Activated B cell treated with CpG ODN at 0.5 μM for 24 hours (primary cell): ENCODE data around the gene TLR9. TPM values are rescaled to one million over a fixed set of nuclear protein-coding genes. Genes with fewer than 3 reads are reported as not detected.

Source experiments
- ATAC-seq: fragments of 200-7000 bp; cut with Tn5 transposase; one replicate; pipeline ENCODE4 v1.10.0; 2021; ENCODE audit warnings: low read depth, mild to moderate bottlenecking, moderate library complexity
- CTCF ChIA-PET: fragments of 350-600 bp; sonication (Branson Sonifier 250); formaldehyde crosslinking; loops from one replicate; lab custom pipeline; 2021; ENCODE audit warnings: antibody characterized with exemption; lab: Charles Lee
- POLR2A ChIA-PET: fragments of 350-600 bp; sonication (Branson Sonifier 250); formaldehyde crosslinking; loops from one replicate; lab custom pipeline; 2021; ENCODE audit warnings: antibody characterized with exemption; lab: Charles Lee
- DNase-seq: peaks from one replicate; pipeline ENCODE4 v3.0.0; 2022
- H3K27ac Mint-ChIP-seq: one replicate; pipeline ENCODE4 v1.8.0; 2020; ENCODE audit warnings: mixed read lengths
- H3K27me3 Mint-ChIP-seq: one replicate; pipeline ENCODE4 v1.8.0; 2021; ENCODE audit warnings: mixed read lengths
- H3K36me3 Mint-ChIP-seq: one replicate; pipeline ENCODE4 v1.8.0; 2021; ENCODE audit warnings: low read depth, mixed read lengths
- H3K4me1 Mint-ChIP-seq: one replicate; pipeline ENCODE4 v1.8.0; 2021; ENCODE audit warnings: mixed read lengths
- H3K4me3 Mint-ChIP-seq: one replicate; pipeline ENCODE4 v1.8.0; 2020; ENCODE audit warnings: mild to moderate bottlenecking, mixed read lengths
- H3K9me3 Mint-ChIP-seq: one replicate; pipeline ENCODE4 v1.8.0; 2020; ENCODE audit warnings: mixed read lengths
- intact Hi-C: fragments of 100-400 bp; cut with micrococcal nuclease; formaldehyde crosslinking; loops from one replicate; pipeline ENCODE4 v1.15.1; 2024
- total RNA-seq: library from RNA; stranded (reverse); gene quantifications from 2 replicates; pipeline ENCODE4 v1.2.3, GENCODE V29; 2022
- TF ChIP-seq, protein P1 (sequence below): fragments of 200-600 bp; IDR thresholded peaks from one replicate; pipeline ENCODE4 v1.8.0; 2022; ENCODE audit warnings: antibody characterized with exemption, mild to moderate bottlenecking

Gene TLR9
- total RNA-seq, 1 donor from 2014 or later = 10.4 TPM

DNA sequence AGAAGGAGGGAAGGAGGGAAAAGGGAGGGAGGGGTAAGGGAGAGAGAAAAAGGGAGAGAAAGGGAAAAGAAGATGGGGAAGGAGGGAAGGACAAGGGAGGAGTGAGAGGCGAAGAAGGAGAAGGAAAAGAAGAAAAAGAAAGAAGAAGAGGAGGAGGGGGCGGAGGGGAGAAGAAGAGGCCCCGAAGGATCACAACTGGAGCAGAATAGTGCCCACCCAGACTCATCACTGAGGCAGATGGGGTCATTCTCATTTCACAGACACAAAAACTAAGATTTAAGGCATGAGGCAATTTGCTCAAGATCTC is 30.2 kb downstream of the TLR9 start:
- Mint-ChIP-seq H3K4me1 (peaks cover 23% of the 10 kb centered on the region), H3K4me3 (no peak overlapping the region), H3K36me3 (peaks cover 14% of the 10 kb centered on the region), H3K27ac (no peak overlapping the region), H3K27me3 (no peaks in the 10 kb centered on the region), H3K9me3 (no peaks in the 10 kb centered on the region)
- intact Hi-C loops = no loop called here
- ChIA-PET POLR2A (interaction anchor here (0.6 kb wide), 1 partner anchor 38 kb away, joined by 4 read pairs; no protein-coding TSS in a partner anchor), CTCF (no interaction called here)
- TF ChIP-seq, protein P1, sequence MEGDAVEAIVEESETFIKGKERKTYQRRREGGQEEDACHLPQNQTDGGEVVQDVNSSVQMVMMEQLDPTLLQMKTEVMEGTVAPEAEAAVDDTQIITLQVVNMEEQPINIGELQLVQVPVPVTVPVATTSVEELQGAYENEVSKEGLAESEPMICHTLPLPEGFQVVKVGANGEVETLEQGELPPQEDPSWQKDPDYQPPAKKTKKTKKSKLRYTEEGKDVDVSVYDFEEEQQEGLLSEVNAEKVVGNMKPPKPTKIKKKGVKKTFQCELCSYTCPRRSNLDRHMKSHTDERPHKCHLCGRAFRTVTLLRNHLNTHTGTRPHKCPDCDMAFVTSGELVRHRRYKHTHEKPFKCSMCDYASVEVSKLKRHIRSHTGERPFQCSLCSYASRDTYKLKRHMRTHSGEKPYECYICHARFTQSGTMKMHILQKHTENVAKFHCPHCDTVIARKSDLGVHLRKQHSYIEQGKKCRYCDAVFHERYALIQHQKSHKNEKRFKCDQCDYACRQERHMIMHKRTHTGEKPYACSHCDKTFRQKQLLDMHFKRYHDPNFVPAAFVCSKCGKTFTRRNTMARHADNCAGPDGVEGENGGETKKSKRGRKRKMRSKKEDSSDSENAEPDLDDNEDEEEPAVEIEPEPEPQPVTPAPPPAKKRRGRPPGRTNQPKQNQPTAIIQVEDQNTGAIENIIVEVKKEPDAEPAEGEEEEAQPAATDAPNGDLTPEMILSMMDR = no peak
- no peak for DNase-seq
- ATAC-seq = no peak

DNA sequence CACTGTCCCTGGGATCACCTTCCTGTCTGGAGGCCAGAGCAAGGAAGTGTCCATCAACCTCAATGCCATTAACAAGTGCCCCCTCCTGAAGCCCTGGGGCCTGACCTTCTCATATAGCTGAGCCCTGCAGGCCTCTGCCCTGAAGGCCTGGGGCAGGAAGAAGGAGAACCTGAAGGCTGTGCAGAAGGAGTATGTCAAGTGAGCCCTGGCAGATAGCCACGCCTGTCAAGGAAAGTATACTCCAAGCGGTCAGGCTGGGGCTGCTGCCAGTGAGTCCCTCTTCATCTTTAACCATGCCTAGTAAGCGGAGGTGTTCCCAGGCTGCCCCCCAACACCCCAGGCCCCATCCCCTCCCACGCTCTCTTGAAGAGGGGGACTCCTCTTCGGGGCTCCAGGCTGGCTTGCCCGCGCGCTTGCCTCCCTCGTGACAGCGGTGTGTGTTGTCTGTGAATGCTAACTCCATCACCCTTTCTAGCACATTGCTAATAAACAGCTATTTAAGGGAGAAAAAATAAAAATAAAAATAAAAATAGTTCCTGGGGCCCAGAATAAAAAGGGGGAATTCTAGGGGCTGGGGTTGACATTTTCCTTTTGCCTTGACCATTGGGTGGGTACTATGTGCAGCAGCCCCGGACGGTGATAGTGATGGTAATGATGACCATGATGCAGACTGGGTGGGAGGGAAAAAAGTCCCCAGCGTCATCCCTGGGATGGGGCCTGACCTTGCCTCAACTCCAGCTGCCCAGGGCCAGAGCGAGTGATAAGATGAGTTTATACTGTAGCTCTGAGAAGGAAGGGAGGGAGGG is 30.8 kb downstream of the TLR9 start:
- Mint-ChIP-seq H3K27ac (no peak overlapping the region), H3K9me3 (no peaks in the 10 kb centered on the region), H3K36me3 (peaks cover 12% of the 10 kb centered on the region), H3K4me1 (peaks cover 21% of the 10 kb centered on the region), H3K27me3 (no peaks in the 10 kb centered on the region), H3K4me3 (no peak overlapping the region)
- ATAC-seq = no peak
- TF ChIP-seq, protein P1 = no peak
- intact Hi-C loops = no loop called here
- ChIA-PET POLR2A (interaction anchor here (0.6 kb wide), 1 partner anchor 37 kb away, joined by 4 read pairs; no protein-coding TSS in a partner anchor), CTCF (no interaction called here)
- DNase-seq = no peak

DNA sequence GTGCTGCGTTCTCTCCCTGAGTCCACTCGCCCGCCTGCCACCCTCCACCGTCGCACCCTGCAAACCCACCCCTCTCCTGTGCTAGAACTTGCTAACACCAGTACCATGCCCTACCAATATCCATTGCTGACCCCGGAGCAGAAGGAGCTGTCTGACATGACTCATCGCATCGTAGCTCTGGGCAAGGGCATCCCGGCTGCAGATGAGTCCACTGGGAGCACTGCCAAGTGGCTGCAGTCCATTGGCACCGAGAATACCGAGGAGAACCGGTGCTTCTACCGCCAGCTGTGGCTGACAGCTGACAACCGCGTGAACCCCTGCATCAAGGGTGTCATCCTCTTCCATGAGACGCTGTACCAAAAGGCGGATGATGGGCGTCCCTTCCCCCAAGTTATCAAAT is 32.4 kb downstream of the TLR9 start:
- H3K27ac Mint-ChIP-seq = no peak overlapping the region

DNA sequence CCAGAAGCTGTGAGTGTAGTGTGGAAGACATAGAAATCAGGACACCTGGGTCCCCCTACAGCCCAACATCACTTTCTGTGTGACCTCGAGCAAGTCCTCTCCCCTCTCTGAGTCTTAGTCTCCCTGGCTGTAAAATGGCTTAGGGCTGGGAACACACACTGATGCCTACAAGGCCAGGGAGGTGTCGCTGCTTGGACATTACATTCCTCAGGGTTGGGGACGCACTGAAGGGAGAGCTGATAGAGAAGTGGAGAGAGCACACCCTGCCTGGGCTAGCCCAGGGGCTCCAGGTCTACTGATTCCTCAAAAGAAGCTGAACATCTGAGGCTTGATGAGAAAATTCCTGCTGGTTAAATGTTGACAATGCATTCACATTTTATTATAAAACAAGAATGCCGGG is 33.8 kb downstream of the TLR9 start:
- TF ChIP-seq, protein P1 = no peak
- ATAC-seq (no peak), DNase-seq (no peak)
- Mint-ChIP-seq H3K27ac (no peak overlapping the region), H3K4me3 (no peak overlapping the region), H3K4me1 (peaks cover 4% of the 10 kb centered on the region), H3K27me3 (no peaks in the 10 kb centered on the region), H3K9me3 (no peaks in the 10 kb centered on the region), H3K36me3 (no peaks in the 10 kb centered on the region)
- POLR2A ChIA-PET = no interaction called here
- CTCF ChIA-PET = no interaction called here
- intact Hi-C loops = no loop called here

More for the DNA sequence above, 32.4 kb downstream of the TLR9 start:
- H3K9me3 Mint-ChIP-seq = no peaks in the 10 kb centered on the region
- ATAC-seq = no peak
- no peak for DNase-seq
- intact Hi-C loops = no loop called here
- H3K27me3 Mint-ChIP-seq = no peaks in the 10 kb centered on the region
- no peaks in the 10 kb centered on the region for H3K36me3 Mint-ChIP-seq
- no peak overlapping the region for H3K4me3 Mint-ChIP-seq
- CTCF ChIA-PET = no interaction called here
- TF ChIP-seq, protein P1 = no peak
- POLR2A ChIA-PET = interaction anchor here (1.7 kb wide), 1 partner anchor 38 kb away, joined by 5 read pairs; the partner anchor contains the start of gene POC1A
- H3K4me1 Mint-ChIP-seq = peaks cover 13% of the 10 kb centered on the region

DNA sequence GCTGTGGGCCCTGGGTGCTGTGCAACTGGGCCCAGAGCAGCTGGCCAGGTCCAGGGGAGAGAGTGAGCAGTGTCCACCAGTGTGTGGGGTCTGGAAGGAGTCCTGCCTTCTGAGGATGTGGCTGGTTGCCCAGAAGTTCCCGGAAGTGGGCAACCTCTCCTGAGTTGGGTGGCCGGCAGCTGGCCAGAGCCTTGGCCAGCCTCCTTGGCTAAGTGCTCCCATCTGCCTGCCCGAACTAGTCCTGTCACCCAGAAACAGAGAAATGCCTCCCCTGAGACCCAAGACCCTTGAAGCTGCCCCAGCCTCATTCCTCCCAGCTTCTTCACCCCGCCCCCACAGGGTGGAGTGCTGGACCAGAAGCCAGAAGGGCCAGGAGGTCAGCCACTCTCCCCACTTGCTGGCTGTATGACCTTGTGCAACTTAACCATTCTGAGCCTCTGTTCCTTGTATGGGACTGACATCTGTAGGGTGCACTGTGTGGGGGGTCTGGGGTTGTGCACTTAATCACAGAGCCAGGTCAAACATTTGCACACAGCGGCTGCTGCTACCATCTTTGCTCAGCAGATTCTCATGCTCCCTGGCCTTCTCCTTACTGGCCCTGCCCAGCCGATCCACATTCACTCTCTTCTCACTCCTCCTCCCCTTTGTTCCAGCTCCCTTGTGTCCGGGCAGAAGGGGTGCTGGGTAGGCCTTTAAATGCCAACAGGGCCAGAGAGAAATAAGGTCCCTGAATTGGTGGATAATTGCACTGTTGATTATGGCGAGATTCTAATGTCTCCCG is 35.0 kb downstream of the TLR9 start:
- H3K36me3 Mint-ChIP-seq = no peaks in the 10 kb centered on the region
- ChIA-PET POLR2A (no interaction called here), CTCF (no interaction called here)
- H3K27ac Mint-ChIP-seq = no peak overlapping the region
- ATAC-seq = no peak
- no peaks in the 10 kb centered on the region for H3K9me3 Mint-ChIP-seq
- no peak for DNase-seq
- TF ChIP-seq, protein P1 = no peak
- intact Hi-C loops = no loop called here
- H3K27me3 Mint-ChIP-seq = no peaks in the 10 kb centered on the region
- H3K4me3 Mint-ChIP-seq = no peak overlapping the region
- H3K4me1 Mint-ChIP-seq = peaks cover 4% of the 10 kb centered on the region
